COLO829 (cell line): ENCODE measurements around the gene MZB1.

ENCODE experiments used
- DNase-seq: peaks from one replicate; pipeline ENCODE4 v3.0.0; 2012; ENCODE audit warnings: low spot score

Gene MZB1, protein sequence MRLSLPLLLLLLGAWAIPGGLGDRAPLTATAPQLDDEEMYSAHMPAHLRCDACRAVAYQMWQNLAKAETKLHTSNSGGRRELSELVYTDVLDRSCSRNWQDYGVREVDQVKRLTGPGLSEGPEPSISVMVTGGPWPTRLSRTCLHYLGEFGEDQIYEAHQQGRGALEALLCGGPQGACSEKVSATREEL

DNA sequence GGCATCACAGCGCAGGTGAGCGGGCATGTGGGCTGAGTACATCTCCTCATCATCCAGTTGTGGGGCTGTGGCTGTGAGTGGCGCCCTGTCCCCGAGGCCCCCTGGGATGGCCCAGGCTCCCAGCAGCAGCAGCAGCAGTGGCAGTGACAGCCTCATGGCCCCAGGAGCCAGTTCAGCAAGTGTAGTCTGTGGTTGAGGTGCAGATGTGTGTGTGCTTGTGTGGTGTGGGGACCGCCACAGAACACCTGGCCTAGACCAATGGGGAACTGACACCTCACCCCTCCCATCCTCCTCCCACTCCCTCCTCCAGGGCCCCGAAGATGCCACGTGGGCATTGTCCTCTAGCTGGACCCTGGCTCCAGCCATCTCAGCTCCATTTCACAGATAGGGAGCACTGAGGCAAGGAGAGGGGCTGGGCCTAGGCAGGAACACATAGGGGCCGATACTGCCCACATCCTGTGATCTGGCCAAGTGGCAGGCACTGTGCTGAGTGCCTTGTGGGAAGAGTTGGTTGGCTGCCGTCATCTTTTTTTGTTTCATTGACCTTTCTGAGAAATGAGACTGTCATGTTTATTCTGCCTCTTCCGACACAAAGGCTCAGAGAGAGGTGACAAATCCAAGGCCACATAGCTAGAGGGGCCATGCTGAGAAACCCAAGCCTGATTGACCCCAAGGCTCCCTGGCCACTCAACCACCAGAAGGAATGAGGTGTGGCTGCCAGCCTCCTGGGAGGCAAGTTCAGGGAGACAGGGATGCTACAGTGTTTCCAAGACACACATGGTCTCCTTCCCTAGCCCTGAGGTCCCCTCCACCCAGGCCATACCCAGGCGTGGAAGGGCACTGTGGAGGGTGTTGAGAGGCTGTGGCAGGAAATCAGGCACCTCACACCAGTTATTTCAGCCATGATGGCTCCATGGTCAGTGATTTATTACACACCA lies at the start of gene MZB1:
Gene MZB1 (minus strand): TSS at position 213 of the 938 bp plus-strand sequence. CDS start 57 bp downstream, at position 156.
- no peak for DNase-seq

DNA sequence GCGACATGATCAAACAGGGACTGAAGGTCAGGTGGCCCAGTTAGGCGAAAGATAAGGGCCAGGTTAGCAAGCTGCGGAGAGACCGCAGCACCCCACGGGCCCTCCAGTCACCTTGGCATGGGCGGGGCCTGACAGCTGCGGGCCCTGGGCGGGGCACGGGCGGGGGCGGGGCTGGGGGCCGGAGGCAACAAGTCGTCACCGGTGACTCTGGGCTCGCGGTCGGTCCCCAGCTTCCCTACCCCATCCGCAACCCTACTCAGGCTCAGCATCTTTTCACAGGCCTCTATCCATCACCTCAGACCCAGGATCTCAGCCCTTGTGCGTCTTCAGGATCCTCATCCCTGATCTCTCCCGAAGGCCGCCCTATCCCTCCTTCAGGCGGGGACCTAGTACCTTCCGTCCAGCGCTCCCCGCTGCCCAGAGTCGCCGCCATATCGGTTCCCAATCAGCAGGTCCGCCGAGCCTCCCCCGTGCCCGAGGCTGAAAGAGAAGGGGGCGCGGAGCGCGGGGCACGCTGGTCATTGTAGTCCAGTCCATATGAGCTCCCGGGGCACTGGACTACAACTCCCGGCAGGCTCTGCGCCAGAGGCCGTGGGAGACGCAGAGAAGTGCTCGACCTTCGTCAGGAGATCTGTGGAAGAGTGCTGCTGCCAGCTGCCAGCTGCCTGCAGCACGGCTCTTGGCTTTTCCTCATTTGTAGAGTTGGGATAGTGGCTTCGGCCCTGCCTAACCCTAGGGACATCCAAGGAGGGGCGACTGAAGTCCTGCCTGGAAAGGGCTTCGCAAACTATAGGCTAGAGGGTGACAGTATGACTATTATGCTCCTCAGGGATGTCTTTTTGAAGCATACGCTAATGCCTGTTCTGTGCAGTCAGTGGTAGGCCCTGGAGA lies 49.5 kb upstream of the MZB1 start, which contains the start of gene DNAJC18:
Gene DNAJC18 (minus strand): TSS at position 513 of the 891 bp plus-strand sequence. CDS start 80 bp downstream, at position 433.
- DNase-seq = peak; percentile 96

- DNase-seq = no peak
These were observed 48.9 kb upstream of the MZB1 start for GRCh38 chr5:139438707-139439012.

GRCh38 chr5:139435676-139436075 lies 46.0 kb upstream of the MZB1 start:
- DNase-seq = no peak

DNA sequence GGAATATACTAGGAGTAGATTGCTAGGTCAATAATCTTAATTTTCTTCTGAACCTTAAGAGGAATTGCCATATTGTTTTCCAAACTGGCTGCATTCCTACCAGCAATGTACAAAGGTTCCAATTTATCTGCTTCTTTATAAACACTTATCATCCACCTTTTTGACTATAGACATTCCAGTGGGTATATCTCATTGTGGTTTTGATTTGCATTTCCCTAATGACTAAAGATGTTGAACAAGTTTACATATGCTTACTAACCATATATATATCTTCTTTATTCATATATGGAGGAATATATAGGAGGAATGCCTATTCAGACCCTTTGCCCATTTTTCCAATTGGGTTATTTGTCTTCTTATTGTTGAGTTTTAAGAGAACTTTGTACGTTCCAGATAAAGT lies 42.0 kb upstream of the MZB1 start:
- no peak for DNase-seq

DNA sequence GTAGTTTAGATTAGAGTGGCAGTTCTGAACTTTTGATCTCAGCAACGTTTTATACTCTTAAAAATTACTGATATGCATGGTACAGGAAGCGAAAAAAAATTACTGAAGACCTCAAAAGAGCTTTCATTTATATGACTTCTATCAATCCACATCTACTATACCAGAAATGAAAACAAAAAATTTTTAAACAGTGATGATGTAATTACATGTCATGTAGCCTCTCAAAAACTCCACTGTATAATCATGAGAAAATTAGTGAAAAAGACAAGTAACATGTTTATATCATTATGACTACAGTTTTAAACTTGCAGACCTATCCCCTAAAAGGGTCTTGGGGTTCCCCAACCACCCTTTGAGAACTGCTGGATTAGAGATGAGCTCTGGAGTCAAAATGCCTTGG lies 40.3 kb upstream of the MZB1 start:
- DNase-seq = no peak

DNA sequence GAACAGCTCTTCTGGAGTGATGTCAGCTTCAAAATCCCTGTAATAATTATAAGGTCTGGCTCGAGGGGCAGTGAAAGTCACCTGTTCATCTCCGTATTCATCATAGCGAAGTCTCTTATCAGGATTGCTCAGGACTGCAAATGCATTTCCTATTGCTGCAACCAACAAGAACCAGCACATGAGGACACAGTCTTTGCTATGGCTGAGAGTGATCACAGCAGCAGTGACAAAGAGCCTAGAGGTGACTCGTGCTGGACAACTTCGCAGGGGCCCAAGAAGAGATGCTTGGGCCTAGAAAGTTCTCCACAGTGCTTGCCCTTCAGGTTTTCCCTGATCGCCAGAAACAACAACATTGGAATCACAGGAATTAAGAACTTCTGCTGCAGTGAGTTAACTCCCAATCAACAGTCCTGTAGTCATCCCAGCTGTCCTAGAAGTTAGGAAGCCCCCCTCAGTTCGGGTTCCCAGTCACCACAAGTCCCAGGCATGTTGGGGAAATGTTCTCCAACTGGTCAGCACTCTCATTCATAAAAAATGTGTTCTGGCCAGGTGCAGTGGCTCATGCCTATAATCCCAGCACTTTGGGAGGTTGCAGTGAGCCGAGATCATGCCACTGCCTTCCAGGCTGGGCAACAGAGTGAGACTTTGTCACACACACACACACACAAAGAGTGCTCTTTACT lies 36.6 kb upstream of the MZB1 start:
- DNase-seq = no peak

- DNase-seq = no peak
These were observed 35.8 kb upstream of the MZB1 start for GRCh38 chr5:139425497-139425896.

- DNase-seq = peak; percentile 71
These were observed 32.7 kb upstream of the MZB1 start for GRCh38 chr5:139422307-139422893.

DNA sequence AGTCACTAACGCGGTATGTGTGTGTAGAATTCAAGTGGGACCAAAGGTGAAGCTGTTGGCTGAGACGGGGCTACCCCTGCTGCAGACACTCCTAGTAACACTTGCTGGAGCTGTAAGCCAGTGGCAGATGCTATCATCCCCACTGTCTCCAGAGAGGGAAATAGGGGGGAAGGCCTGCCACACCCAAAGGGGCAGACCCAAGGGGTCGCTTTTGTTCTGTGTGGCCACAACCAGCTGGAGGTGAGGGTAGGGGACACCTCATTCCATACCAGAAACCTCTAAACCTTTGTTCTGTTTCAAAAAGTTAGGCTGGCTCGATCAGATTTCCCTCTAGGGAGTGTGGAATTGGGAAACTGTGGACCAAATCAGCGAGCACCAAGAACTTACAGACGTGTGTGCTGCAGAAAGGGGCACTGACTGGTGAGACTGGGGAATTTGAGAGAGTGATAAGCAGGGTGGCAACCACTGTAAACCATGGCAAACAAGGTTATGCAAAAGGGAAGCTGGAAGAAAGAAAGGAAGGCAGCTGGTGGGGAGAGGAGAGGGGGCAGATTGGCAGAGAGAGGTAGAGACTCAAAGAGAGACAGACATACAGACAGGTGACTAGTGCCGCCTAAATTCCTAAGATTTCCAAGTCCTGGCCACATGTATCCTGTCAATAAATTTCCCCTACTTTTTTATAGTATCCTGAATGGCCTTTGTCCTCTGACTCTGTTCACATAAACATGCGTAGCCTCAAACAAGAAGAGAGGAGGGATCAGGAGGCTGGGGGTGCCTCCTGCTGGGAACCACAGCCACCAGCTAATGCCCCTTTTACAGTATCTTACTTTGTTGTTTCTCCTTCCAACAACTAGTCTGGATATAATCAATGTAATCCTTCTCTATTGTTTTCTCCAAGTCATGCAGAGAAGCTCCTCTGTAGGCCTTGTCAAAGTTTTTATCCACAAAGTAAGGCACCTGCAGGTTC lies 29.8 kb upstream of the MZB1 start:
- no peak for DNase-seq

- no peak for DNase-seq
These were observed 29.1 kb upstream of the MZB1 start for GRCh38 chr5:139418793-139419192.

GRCh38 chr5:139417214-139417613 lies 27.5 kb upstream of the MZB1 start:
- DNase-seq = no peak

DNA sequence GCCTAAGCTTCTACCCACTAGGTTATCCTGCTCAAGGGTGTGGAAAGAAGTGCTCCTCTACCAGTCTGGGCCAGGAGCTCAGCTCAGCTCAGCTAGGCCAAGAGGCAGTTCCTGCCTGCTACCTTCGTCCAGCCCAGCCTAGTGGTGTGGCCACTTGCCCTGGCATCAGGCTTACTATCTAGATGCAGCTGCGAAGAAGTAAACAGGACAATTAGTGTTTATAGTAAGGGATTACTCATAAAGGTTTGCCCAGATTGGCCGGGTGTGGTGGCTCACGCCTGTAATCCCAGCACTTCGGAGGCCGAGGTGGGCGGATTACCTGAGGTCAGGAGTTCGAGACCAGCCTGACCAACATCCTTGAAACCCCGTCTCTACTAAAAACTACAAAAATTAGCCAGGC lies 26.9 kb upstream of the MZB1 start:
- no peak for DNase-seq

GRCh38 chr5:139415869-139416268 lies 26.2 kb upstream of the MZB1 start:
- no peak for DNase-seq

- no peak for DNase-seq
These were observed 25.6 kb upstream of the MZB1 start for GRCh38 chr5:139415221-139415861.

DNA sequence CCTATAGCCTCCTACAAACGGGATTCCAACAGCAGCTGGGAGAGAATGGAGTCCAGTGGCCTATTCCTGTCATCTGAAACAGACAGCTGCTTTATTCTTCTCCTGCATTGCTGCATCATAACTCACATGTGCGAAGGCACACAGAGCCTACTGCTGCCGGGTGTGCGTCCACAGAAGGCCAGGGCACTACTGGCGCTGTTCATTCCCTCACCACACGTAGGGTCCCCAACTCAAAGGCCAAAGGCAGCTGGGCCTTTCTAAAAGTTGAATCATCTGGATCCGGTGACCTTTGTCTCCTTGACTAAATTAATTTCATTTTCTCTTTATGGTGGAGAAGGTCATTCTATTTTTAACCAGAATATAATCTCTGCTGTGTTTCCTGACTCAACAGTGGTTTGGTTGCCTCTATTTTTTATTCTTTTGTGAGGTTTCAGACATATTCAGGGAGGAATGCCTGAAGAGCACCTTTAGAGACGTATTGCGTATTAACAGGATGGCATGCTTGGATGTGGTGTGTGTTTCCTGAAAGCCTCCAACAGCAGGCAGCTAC lies 24.9 kb upstream of the MZB1 start:
- peak; percentile 41 for DNase-seq

- DNase-seq = no peak
These were observed 24.2 kb upstream of the MZB1 start for GRCh38 chr5:139413963-139414362.

DNA sequence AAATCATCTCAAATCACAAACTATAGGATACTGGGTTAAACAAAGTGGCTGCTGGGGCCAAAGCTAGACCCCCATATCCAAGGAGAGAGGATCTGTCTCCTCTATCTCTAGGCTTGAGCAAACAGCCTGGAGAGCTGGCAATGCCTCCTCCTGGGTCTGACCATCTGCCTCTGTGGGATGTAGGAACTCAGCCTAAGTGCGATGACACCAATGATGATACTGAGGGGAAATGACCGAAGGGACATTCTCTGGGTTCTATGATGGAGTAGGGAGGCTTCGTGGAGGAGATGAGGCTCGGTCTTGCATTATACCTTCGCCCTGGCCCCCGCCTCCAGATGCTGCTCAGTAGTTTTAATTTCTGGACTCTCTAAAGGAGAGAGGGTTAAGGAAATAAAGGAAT lies 23.4 kb upstream of the MZB1 start:
- DNase-seq = no peak
